Effector CD8-positive, alpha-beta T cell (primary cell): ENCODE measurements around the gene DIMT1.

Experiments used
- DNase-seq: peaks from one replicate; lab custom pipeline; 2025; lab: John Stamatoyannopoulos, UW
- total RNA-seq, 4 experiments: gene quantifications; one replicate each; lab custom pipeline; 2026; lab: John Stamatoyannopoulos, UW

The DIMT1 gene
- total RNA-seq, result 26.5 to 48.4 (median 32.4) reads per million in 4 experiments

GRCh38 chr5:62403411-62404250 is at the start of gene DIMT1:
TSS of gene DIMT1 (minus strand) at chr5:62403905. CDS start at chr5:62403772, 133 bp downstream.
- peak; percentile 87 for DNase-seq

DNA sequence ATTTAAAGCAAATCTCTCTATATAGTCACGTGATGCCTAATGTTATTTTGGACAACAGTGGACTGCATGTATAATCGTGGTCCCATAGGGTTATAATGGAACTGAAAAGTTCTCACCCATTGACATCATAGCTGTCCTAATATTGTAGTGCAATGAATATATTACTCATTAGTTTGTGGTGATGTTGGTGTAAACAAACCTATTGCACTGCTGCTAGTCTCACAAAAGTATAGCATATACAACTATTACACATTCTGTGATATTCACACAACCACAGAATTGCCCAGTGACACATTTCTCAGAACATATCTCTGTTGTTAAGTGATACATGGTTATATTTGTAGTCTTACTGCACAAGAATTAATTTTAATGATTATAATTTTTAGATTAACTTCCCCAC is 46.6 kb upstream of the DIMT1 start:
- DNase-seq, result no peak

GRCh38 chr5:62448528-62448927 is 44.8 kb upstream of the DIMT1 start:
- no peak for DNase-seq

GRCh38 chr5:62432621-62433064 is 28.9 kb upstream of the DIMT1 start:
- DNase-seq, result no peak

DNA sequence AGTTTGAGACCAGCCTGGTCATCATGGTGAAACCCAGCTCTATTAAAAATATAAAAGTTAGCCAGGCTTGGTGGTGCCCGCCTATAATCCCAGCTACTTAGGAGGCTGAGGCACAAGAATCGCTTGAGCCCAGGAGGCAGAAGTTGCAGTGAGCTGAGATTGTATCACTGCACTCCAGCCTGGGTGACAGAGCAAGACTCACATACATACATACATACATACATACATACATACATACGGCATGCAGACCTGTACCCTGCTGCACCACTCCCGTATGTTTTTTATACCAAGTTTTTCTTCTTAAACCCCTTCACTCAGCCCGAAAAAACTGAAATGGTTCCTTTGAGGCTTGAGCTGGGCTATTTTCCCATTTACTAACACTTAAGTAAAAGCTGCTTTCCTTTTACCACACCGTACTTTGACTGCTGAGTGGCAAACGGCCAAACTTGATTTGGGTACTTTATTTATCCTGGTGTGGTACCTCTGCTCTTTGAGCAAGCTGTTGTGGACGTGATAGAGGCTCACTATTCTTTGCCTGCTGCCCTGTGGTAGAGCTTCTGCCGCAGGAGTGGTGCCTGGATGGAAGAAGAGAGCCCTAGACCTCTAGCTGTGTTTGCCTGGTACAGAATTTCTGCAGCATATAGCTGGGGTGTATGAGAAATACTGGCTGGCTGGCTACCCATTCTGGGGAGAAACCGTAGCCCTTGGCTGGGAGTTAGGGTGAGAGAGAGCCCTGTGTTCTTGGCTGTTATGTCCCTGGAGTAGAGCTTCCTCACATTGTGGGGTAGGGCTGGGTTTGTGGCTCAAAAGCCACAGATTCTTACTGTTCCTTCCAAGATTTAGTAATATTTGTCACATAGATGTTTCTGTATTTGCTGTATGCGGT is 28.3 kb upstream of the DIMT1 start:
- no peak for DNase-seq

DNA sequence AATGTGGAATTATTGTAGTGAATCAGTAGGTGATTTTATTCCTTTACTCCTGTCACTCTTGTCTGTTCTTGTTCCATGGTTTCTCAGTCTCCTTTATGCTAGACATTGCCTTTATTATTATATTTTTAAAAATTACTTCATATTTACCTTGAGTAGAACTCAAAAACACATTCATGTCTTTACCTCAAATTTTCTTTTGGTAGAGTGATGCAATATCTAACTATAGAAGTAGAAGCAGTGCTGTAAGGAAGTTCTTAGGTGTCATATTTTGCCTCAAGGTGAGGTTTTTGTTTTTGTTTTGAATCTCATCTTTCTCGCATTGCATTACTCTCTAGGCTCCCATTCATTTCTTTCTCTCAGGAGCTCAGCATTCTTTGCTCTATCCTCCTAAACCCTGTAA is 21.1 kb upstream of the DIMT1 start:
- no peak for DNase-seq

- DNase-seq, result no peak
These were observed 17.7 kb upstream of the DIMT1 start for GRCh38 chr5:62421414-62421813.

DNA sequence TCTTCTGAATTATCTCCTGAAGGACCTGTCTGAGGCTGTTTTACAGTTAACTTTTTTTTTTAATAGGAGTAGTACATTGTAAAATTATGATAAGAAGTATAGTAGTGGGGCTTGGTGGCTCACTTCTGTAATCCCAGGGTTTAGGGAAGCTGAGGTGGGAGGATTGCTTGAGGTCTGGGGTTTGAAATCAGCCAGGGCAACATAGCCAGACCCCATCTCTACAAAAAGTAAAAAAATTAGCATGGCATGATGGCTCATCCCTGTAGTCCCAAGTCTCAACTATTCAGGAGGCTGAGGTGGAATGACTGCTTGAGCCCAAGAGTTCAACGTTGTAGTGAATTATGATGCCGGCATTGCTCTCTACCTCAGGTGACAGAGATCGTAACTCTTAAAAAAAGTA is 15.9 kb upstream of the DIMT1 start:
- no peak for DNase-seq

GRCh38 chr5:62418462-62419076 is 14.9 kb upstream of the DIMT1 start:
- no peak for DNase-seq

DNA sequence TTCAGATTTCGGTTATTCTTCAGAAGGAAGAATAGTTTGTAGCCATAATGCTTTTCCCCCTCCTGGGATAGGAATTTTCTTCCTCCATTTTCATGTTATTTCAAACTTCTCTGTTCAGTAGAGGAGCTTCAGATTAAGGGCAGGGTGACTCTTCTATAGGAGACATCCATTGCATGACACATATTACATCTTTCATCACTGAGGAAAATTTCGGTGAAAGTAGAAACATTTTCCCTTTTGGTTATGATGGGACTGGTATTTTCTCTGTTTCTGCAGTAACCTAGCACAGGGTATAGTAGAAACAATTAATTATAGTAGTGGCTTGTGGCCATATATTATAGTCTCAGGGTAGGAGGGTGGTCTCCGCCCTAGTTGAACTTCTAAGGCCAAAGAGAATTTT is 10.0 kb upstream of the DIMT1 start:
- no peak for DNase-seq

- DNase-seq, result peak; percentile 98
These were observed 9.0 kb upstream of the DIMT1 start, which contains the start of gene IPO11 for GRCh38 chr5:62412549-62413329. TSS of gene IPO11 (plus strand) at chr5:62412763. CDS start at chr5:62437280, 24,517 bp downstream.

DNA sequence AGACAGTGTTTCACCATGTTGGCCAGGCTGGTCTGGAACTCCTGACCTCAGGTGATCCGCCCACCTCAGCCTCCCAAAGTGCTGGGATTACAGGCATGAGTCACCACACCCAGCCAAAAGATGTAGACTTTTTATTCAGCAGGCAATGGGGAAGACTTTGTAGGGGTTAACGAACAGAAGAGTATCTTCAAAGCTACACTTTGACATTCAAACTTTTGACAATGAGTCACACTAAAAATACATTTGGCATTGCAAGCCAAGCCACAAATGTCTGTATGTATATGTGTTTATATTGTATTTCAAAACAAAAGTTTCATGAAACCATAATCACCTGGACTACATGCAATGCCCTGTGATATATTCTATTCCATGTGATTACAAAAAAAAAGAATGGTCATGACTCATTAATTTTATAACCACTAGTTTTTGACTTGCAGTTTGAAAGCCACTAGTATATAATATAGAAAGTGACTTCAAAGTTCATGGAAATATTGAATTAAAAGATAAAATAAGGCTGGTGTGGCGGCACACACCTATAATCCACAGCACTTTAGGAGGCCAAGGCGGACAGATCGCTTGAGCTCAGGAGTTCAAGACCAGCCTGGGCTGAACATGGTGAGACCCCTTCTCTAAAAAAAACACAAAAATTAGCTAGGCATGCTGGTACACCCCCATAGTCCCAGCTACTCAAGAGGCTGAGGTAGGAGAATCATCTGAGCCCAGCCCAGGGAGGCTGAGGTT is 8.3 kb downstream of the DIMT1 start:
- no peak for DNase-seq

GRCh38 chr5:62386824-62387223 is 16.9 kb downstream of the DIMT1 start:
- DNase-seq, result no peak

- DNase-seq, result no peak
These were observed 17.8 kb downstream of the DIMT1 start for GRCh38 chr5:62385816-62386400.

DNA sequence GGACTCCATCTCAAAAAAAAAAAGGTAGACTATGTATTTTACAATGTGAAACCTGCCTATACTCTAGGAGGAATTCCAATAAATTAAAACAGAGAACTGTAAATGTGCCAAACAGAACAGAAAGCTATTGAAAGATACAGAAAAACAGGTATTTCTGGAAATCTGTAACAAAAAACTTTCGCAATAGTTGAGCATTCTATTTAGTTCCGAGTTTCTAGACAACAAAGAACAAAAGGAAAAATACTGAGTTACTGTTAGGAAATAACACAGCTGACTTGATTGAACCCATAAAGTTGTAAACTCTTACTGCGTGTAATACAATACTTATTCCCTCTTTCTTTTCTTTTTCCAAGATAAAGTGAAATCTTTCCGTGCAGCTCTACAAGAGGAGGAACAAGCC is 18.6 kb downstream of the DIMT1 start:
- no peak for DNase-seq

GRCh38 chr5:62376064-62376463 is 27.6 kb downstream of the DIMT1 start:
- DNase-seq, result no peak

DNA sequence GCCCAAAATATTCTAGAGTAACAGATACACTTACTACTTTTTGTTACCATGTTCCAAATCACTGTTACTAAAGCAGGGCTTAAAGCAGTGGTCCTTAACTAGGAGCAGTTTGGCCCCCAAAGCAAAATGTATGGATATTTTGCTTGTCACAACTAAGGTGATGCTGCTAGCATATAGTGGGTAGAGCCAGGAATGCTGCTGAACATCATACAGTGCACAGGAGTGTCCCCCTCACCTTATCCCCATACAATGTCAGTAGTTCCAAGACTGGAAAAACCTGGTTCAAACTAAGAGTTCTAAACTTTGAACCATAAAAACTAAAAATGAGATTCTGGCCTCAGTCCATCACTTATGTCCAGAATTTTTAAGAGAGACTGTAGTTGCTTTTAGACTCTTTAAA is 28.1 kb downstream of the DIMT1 start:
- no peak for DNase-seq

GRCh38 chr5:62374090-62374489 is 29.6 kb downstream of the DIMT1 start:
- DNase-seq, result no peak

- no peak for DNase-seq
These were observed 30.3 kb downstream of the DIMT1 start for GRCh38 chr5:62373382-62373781.

GRCh38 chr5:62372600-62372999 is 31.1 kb downstream of the DIMT1 start:
- DNase-seq, result no peak
